CD4-positive, alpha-beta T cell treated with Interleukin-17A for 4 hours (primary cell): ENCODE results near the gene EBPL.
"Not testable (repeated sequence)": the region's sequence is repeated elsewhere in the genome, so short reads cannot be mapped to it uniquely, and the experiment has no call there.

Source experiments
- DNase-seq: peaks from one replicate; pipeline ENCODE4 v3.0.0-alpha.2; 2020; ENCODE audit warnings: mixed read lengths

Gene EBPL

GRCh38 chr13:49632156-49632555, 59.1 kb downstream of the EBPL start:
- DNase-seq, result no peak

- no peak for DNase-seq
Measured at GRCh38 chr13:49630580-49630979, 60.7 kb downstream of the EBPL start.

- DNase-seq, result no peak
Measured at GRCh38 chr13:49629947-49630346, 61.3 kb downstream of the EBPL start.

- no peak for DNase-seq
Measured at GRCh38 chr13:49629196-49629938, 61.9 kb downstream of the EBPL start.

GRCh38 chr13:49627831-49628652, 63.2 kb downstream of the EBPL start, which contains the start of gene ARL11:
ARL11 (plus strand) TSS chr13:49628507; CDS start chr13:49630448, 1,941 bp downstream.
- peak; percentile 76 for DNase-seq

GRCh38 chr13:49625392-49626079, 65.8 kb downstream of the EBPL start:
- DNase-seq, result no peak

- no peak for DNase-seq
Measured at GRCh38 chr13:49624229-49624628, 67.1 kb downstream of the EBPL start.

GRCh38 chr13:49622174-49622946, 68.9 kb downstream of the EBPL start:
- no peak for DNase-seq

GRCh38 chr13:49620170-49620621, 71.1 kb downstream of the EBPL start:
- no peak for DNase-seq

GRCh38 chr13:49616676-49617065, 74.6 kb downstream of the EBPL start:
- no peak for DNase-seq

- no peak for DNase-seq
Measured at GRCh38 chr13:49615836-49616675, 75.2 kb downstream of the EBPL start.

- not testable (repeated sequence) for DNase-seq
Measured at GRCh38 chr13:49612042-49612441, 79.2 kb downstream of the EBPL start.
